Natural killer cell (primary cell): ENCODE measurements around the gene NHSL1. TPM values are rescaled to one million over a fixed set of nuclear protein-coding genes. Genes with fewer than 3 reads are reported as not detected.

Experiments used
- ATAC-seq, 3 donors: fragments of 150-1000 bp in 2 of 3; fragments of 200-7000 bp in 1 of 3; cut with Tn5 transposase; 1 replicate in 1 of 3; 2 replicates in 2 of 3; pipeline ENCODE4 v1.10.0; 2021; ENCODE audit warnings: mild to moderate bottlenecking in 2 of 3, moderate library complexity in 2 of 3
- DNase-seq, 2 donors: peaks; one replicate each; pipeline versions ENCODE4 v3.0.0 to v3.0.0-alpha.2; 2013 to 2021; ENCODE audit warnings: mixed read lengths in 1 of 2
- H3K27ac ChIP-seq: one replicate; pipeline ENCODE4 v1.5.1; 2013; ENCODE audit warnings: mild to moderate bottlenecking, low read length
- H3K27me3 ChIP-seq: one replicate; pipeline ENCODE4 v1.6.1; 2013; ENCODE audit warnings: low read length; ENCODE audit not compliant: control insufficient read depth, insufficient read depth
- H3K36me3 ChIP-seq: one replicate; pipeline ENCODE4 v1.6.1; 2013; ENCODE audit warnings: low read length; ENCODE audit not compliant: control insufficient read depth, insufficient read depth
- H3K4me1 ChIP-seq: one replicate; pipeline ENCODE4 v1.6.1; 2013; ENCODE audit warnings: low read length; ENCODE audit not compliant: control insufficient read depth, insufficient read depth
- H3K4me3 ChIP-seq: one replicate; pipeline ENCODE4 v1.5.1; 2013; ENCODE audit warnings: low read length
- H3K9me3 ChIP-seq: one replicate; pipeline ENCODE4 v1.6.1; 2013; ENCODE audit warnings: low read length; ENCODE audit not compliant: control insufficient read depth, insufficient read depth
- H3K27ac Mint-ChIP-seq, 2 donors: one replicate each; pipeline ENCODE4 v1.8.0; 2022; ENCODE audit warnings: mild to moderate bottlenecking in 2 of 2, mixed read lengths in 2 of 2, moderate library complexity in 1 of 2
- H3K27me3 Mint-ChIP-seq, 2 donors: one replicate each; pipeline ENCODE4 v1.8.0; 2022; ENCODE audit warnings: low read depth in 2 of 2, mixed read lengths in 2 of 2
- H3K36me3 Mint-ChIP-seq: one replicate; pipeline ENCODE4 v1.8.0; 2022; ENCODE audit warnings: mixed read lengths
- H3K4me1 Mint-ChIP-seq, 2 donors: one replicate each; pipeline ENCODE4 v1.8.0; 2022; ENCODE audit warnings: mixed read lengths in 2 of 2
- H3K4me3 Mint-ChIP-seq: one replicate; pipeline ENCODE4 v1.8.0; 2022; ENCODE audit warnings: mild to moderate bottlenecking, moderate library complexity, mixed read lengths
- H3K9me3 Mint-ChIP-seq, 2 donors: one replicate each; pipeline ENCODE4 v1.8.0; 2022; ENCODE audit warnings: mixed read lengths in 2 of 2
- CTCF ChIP-seq: fragments of 200-600 bp; IDR thresholded peaks from one replicate; pipeline ENCODE4 v1.8.0; 2022; ENCODE audit warnings: antibody characterized with exemption
- WGBS: methylation state at CpG from one replicate; pipeline ENCODE4 v1.1.7; 2013; ENCODE audit warnings: missing lambda C conversion rate; ENCODE audit not compliant: insufficient coverage; 5-methylcytosine and 5-hydroxymethylcytosine counted together
- intact Hi-C: fragments of 100-400 bp; cut with micrococcal nuclease; formaldehyde crosslinking; loops from one replicate; pipeline ENCODE4 v1.14.2; 2022
- total RNA-seq, 4 donors: library from RNA; stranded (reverse); fragments of 120-200 nt in 1 of 4; gene quantifications; one replicate each; pipeline versions ENCODE4 v1.2.3 to v1.2.4, GENCODE V29; 2013 to 2022

The NHSL1 gene
- total RNA-seq, 3 donors from 2014 or later (not counting 1 experiment from before 2014, with no cell fraction given) = 0.38 to 0.75 (median 0.68) TPM

- no peaks in the 10 kb centered on the region for H3K9me3 ChIP-seq
- ATAC-seq (no peak), DNase-seq (no peak)
- peaks cover 18 to 42% of the 10 kb centered on the region in 2 donors for H3K27me3 Mint-ChIP-seq
- intact Hi-C loops = no loop called here
- no peaks in the 10 kb centered on the region for H3K36me3 ChIP-seq
- WGBS = 80% methylated on average over 5 of the region's 5 CpGs
- no peak overlapping the region for H3K27ac Mint-ChIP-seq
- H3K36me3 Mint-ChIP-seq = no peaks in the 10 kb centered on the region
- no peak for TF ChIP-seq CTCF
- no peaks in the 10 kb centered on the region for H3K9me3 Mint-ChIP-seq
- no peak overlapping the region for H3K4me3 ChIP-seq
- peaks cover 3% of the 10 kb centered on the region for H3K27me3 ChIP-seq
- no peaks in the 10 kb centered on the region for H3K4me1 Mint-ChIP-seq
- H3K4me1 ChIP-seq = no peaks in the 10 kb centered on the region
- H3K4me3 Mint-ChIP-seq = no peak overlapping the region
- no peak overlapping the region for H3K27ac ChIP-seq
Measured at GRCh38 chr6:138500867-138501446, 1.7 kb upstream of the NHSL1 start.

- Mint-ChIP-seq H3K9me3 (no peaks in the 10 kb centered on the region), H3K4me1 (no peaks in the 10 kb centered on the region), H3K27me3 (peaks cover 21 to 42% of the 10 kb centered on the region in 2 donors), H3K27ac (no peak overlapping the region), H3K36me3 (no peaks in the 10 kb centered on the region), H3K4me3 (no peak overlapping the region)
- Histone ChIP-seq H3K27me3 (peaks cover 3% of the 10 kb centered on the region), H3K9me3 (no peaks in the 10 kb centered on the region), H3K27ac (no peak overlapping the region), H3K36me3 (no peaks in the 10 kb centered on the region), H3K4me3 (no peak overlapping the region), H3K4me1 (no peaks in the 10 kb centered on the region)
- intact Hi-C loops = no loop called here
- DNase-seq (no peak), ATAC-seq (no peak)
- TF ChIP-seq CTCF = no peak
- WGBS = 43% methylated on average over 1 of the region's 3 CpGs
Measured at GRCh38 chr6:138500045-138500665, 861 bp upstream of the NHSL1 start.

DNA sequence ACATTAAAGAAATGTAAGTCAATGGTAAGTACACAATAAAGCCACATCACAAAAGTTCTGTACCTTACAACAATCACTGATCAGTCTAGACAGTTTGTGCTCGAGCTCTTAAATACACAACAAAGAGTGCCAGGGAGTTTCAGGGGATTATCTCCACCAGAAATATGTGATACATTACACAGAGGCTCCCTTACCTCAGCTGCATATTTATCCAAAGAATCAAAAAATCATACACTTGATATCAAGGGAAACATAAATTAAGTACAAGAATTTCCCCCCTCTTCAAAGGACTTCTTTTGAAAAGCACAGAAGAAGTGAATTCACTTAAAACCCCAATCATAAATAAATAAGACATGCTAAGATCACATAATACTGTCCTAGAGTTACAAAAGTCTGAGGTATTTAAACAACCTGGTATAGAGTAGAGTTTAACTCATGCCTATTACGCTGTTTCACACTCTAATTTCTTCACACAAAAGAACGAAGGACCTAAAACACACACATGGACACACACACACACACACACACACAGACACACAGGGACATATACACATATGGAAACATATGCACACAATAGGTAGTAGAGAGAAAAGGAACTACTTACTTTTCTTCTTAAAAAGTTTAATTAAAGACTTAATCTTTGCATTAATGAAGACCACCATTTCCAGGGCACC, 528 bp downstream of the NHSL1 start:
- 62% methylated on average over 2 of the region's 3 CpGs for WGBS
- Histone ChIP-seq H3K27me3 (peaks cover 3% of the 10 kb centered on the region), H3K4me3 (no peak overlapping the region), H3K36me3 (no peaks in the 10 kb centered on the region), H3K4me1 (no peaks in the 10 kb centered on the region), H3K9me3 (no peaks in the 10 kb centered on the region), H3K27ac (no peak overlapping the region)
- ATAC-seq = no peak
- no peak for TF ChIP-seq CTCF
- H3K4me1 Mint-ChIP-seq = no peaks in the 10 kb centered on the region
- intact Hi-C loops = no loop called here
- H3K9me3 Mint-ChIP-seq = no peaks in the 10 kb centered on the region
- H3K36me3 Mint-ChIP-seq = no peaks in the 10 kb centered on the region
- H3K4me3 Mint-ChIP-seq = no peak overlapping the region
- no peak overlapping the region for H3K27ac Mint-ChIP-seq
- DNase-seq = no peak
- H3K27me3 Mint-ChIP-seq = peaks cover 16 to 42% of the 10 kb centered on the region in 2 donors
